ENCODE results near the gene GTF2A1L.

DNA sequence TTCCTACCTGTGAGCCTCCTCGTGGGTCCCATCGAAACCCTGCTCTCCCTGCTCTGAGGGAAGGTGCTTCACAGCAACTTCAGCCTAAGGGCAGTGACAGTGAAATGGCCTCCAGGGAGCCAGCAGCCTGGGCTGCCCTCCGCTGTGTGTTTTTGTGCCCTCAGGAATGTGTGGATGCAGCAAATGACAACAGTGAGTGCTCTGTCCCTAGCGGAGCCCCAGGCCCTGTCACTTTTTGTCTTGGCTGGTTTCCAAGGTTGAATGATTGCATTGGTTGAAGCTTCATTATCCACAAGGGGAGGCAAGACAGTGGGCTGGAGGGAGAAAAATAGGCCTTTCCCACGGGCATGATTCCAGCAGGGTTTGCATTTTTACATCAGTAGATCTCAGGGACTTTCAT, 44.8 kb upstream of the GTF2A1L start:
- TF ChIP-seq, protein P1, sequence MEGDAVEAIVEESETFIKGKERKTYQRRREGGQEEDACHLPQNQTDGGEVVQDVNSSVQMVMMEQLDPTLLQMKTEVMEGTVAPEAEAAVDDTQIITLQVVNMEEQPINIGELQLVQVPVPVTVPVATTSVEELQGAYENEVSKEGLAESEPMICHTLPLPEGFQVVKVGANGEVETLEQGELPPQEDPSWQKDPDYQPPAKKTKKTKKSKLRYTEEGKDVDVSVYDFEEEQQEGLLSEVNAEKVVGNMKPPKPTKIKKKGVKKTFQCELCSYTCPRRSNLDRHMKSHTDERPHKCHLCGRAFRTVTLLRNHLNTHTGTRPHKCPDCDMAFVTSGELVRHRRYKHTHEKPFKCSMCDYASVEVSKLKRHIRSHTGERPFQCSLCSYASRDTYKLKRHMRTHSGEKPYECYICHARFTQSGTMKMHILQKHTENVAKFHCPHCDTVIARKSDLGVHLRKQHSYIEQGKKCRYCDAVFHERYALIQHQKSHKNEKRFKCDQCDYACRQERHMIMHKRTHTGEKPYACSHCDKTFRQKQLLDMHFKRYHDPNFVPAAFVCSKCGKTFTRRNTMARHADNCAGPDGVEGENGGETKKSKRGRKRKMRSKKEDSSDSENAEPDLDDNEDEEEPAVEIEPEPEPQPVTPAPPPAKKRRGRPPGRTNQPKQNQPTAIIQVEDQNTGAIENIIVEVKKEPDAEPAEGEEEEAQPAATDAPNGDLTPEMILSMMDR (IDR thresholded peaks at IDR 0.05) = no peak
- no peak for TF ChIP-seq POLR2A (IDR thresholded peaks at IDR 0.05)

All from thyroid gland (tissue), 4 donors.